NB4 (cell line): ENCODE measurements around the gene GSK3A.

Source experiments
- CTCF ChIP-seq: IDR thresholded peaks from one replicate; pipeline ENCODE4 v1.5.1; 2012; ENCODE audit warnings: low read depth, low read length
- POLR2A ChIP-seq: IDR thresholded peaks from 2 replicates; pipeline ENCODE4 v1.6.1; 2011; ENCODE audit warnings: mild to moderate bottlenecking; ENCODE audit not compliant: insufficient read length; ENCODE audit errors: extremely low read depth

- TF ChIP-seq POLR2A: no peak
- TF ChIP-seq CTCF: no peak
Observed at GRCh38 chr19:42288387-42288786, 46.0 kb upstream of the GSK3A start.
